Epidermal melanocyte (primary cell): ENCODE measurements around the gene SF3A2.

Experiments
- DNase-seq: peaks from one replicate; pipeline ENCODE4 v3.0.0; 2011; ENCODE audit warnings: low spot score; ENCODE audit not compliant: insufficient read length

Gene SF3A2

GRCh38 chr19:2226051-2226839 lies 10.4 kb upstream of the SF3A2 start:
- no peak for DNase-seq

- DNase-seq = no peak
Observed at GRCh38 chr19:2226840-2227360, 9.7 kb upstream of the SF3A2 start.

DNA sequence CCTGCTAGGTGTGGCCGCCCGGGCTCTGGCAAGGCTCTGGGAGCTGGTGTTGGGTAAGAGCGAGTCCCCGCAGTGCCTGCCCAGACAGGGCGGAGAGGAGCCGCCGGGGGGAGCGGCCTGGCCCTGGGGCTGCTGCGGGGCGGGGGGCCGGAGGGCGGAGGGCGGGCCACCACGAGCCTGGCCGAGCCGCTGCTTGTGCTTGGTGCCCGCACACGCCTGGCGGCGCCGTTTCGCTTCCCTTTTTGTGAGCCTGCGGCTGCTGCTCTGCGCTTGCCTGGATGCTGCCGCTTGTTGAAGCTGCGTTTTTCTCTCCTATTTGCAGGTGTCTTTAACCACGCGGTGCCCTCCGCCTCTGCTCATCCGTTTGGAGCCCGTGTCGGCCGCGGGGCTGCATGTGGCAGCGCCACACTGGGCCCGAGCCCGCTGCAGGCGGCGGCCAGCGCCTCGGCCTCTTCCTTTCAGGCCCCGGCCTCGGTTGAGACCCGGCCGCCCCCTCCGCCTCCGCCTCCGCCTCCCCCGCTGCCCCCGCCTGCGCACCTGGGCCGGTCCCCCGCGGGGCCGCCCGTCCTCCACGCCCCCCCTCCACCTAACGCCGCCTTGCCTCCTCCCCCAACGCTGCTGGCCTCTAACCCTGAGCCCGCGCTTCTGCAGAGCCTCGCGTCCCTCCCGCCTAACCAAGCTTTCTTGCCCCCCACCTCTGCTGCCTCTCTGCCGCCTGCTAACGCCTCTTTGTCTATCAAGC lies 9.0 kb upstream of the SF3A2 start:
- DNase-seq = no peak

DNA sequence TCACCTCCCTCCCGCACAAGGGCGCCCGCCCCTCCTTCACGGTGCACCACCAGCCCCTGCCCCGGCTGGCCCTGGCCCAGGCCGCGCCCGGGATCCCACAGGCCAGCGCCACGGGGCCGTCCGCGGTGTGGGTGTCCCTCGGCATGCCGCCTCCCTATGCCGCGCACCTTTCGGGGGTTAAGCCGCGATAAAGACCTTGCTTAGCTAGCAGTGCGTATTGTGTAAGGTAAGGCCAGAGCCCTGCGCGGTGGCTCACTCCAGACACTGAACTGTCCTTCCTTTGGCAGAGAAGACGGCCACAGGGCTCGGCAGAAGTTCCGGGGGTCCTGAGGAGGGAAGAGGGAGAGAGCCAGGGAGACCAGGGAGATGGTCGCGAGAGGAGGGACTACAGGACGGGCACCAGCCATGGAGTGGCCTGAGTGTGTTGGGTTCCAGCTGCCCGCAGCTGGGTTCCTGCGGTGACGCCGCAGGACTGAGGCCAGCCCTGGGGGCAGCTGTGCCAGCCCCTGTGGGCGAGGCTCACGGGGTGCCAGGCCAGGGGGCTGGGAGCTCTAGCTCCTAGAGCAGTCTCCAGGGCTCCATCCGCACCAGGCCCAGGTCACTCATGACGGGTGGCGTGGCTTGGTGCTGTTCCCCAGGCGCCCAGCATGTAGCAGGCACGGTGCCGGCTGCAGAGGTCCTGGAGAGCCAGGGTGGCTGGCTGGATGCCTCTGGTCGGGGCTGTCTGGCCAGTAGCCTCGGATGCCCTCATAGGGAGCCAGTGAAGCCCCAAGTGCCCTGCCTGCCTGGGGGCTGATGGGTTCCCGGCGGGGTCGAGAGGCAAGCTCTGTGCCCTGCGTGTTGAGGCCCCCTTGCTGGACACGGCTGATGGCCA lies 8.2 kb upstream of the SF3A2 start:
- no peak for DNase-seq

DNA sequence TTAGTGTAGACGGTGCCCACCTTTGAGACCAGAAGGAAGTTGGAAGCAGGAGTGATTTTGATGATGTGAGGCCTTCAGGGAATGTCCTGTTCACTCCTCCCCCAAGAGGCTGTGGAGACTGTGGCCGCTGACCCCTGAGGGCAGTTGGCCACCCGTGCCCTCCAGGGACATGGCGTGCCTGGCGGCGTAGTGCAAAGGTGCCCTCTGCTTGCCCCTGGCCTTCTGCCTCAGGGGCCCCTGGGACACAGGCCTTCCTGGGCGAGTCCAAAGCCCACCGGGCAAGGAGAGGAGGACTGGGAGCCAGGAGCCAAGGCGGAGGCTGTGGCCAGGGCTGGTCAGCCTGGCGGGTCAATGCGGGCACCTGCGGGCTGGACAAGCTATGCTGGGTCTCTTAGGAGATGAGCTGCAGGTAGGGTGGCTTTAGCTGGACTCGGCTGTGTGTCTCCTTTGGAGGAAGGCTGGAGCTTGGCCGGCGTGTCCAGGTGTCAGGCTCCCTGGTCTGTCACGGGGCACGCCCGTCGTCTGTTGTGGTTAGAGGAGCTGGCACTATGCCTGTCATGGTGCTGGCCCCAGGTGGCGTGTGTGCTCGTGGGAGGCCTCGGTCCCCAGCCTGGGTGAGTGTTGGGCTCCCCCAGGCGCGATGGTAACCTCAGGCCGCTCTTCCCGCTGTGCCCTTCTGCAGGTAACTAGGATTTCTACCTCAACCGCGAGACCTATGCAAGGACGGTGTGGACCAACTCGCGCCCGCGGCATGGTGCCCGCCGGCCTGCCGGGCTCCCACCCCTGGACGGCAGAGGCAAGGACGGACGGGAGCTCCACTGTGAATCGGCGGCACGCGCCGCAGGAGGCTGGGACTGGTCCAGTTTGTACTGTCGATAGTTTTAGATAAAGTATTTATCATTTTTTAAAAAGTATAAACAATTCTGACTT lies 7.3 kb upstream of the SF3A2 start:
- no peak for DNase-seq

DNA sequence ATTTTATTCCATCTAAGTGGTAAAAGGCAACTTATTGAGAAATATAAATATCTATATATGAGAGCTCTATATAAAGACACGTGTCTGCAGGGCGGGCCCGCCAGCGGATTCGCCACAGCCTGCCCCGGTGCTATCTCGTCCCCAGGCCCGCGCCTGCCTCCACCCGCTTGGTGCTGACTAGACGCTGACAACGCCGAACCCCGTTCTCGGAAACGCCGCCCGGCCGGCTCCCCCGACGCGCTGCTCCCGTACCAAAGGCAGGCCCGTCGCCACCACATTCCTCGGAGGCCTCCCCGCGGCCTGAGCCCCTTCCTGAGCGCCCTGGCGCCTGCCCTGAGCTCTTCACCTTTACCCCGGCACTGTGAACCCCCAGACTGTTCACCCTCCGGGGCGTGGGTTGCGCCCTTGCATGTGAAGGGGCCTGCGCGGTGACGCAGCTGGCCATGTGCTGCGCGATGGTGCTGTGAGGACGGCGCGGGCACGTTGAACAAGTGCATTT lies 6.5 kb upstream of the SF3A2 start:
- no peak for DNase-seq

DNA sequence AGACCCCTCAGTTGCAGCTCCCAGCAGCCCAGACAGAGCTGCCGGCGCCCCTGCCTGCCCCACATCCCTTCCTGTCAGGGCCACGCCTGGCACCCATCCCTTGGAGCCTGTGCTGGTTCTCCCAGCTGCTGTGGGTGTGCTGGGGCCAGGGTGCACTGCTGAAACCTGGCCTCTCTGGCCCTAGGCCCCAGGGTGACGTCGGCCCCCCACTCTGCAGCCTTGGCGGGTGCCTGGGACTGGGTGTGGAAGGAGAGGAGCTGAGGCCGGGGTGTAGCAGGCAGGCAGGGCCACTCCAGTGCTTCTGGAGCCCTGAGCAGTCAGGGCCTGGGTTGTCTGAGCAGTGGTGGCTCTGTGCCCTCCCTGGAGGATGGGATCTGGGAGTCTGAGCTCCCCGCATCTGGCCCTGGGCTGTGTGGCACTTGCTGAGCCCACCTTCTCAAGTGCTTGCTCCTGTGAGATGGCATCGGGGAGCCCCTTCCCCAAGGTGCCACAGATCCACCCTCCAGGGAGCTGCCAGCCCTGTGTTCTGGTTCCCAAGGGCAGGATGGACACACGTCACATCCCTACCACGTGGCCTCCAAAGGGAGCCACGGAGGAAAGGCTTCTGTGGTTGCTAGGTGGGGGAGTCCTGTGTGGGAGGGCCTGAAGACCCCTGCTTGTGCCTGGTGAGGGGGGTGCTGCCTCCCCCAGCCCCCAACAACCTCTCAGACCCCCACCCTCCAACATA lies 5.7 kb upstream of the SF3A2 start:
- no peak for DNase-seq

DNA sequence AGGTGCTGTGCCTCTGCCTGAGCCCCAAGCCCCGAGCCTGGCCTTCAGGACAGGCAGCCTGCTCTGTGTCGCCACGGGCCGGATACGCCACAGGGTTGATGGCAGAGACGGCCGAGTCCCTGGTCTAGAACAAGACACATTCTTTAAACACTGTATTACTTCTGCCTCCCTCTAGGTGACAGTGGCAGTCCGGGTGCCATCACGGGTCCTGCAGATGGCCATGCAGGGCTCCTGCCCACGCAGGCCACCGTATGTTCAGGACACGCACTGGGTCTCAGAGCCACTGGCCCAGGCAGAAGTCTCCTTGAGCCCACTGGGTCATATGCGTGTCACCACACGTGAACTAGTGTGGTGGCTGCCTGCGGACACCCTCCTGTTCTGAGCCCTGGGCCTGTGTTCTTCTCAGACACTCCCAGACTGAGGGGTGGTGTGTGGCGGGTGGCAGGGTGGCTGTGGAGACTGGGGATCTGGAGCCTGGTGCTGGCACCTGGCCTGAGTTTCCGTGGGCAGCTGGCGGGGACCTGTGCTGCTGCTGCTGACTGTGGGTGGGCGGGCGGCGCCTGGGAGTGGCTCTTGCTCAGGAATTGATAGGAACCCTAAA lies 4.9 kb upstream of the SF3A2 start:
- no peak for DNase-seq

DNA sequence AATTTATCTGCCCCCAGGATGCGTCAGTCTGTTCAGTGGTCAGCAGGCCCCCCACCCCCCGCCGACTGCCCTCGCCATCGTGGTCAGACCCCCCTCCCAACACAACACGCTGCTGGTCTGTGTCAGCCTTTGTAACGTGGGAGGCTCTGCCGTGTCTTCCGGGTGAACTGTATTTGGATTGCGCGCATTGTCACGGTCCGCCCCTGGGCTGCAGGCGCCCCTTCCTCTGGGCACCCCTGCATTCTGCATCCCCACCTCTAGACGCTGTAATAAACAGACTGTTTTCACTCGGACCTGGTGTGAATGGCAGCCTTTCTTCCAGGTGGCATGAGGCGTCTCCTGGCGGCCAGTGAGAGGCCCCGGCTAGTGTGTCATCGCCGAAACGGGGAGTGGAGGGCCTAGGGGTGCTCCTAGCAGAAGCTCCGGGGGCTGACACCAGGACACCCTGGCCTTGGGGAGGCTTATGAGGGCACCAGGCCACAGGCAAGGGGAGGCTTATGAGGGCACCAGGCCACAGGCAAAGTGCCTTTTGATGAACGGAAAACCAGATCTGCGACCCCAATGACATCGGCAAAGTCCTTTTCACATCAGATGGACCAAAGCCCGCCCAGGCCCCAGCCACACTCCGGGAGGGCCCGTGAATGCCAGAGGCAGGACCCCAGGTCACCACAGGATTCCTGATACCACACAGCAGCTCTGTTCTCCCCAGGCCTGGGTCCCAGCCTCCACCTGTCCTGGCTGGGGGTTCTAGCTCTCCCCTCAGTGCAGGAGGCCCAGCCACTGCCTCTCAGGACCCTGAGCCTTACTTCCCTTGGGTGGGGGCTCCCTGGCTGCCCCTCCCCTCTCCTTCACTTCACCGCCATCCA lies 4.1 kb upstream of the SF3A2 start:
- DNase-seq = no peak

GRCh38 chr19:2233601-2234280 lies 2.9 kb upstream of the SF3A2 start:
- DNase-seq = no peak

GRCh38 chr19:2234996-2235380 lies 1.6 kb upstream of the SF3A2 start:
- DNase-seq = no peak

DNA sequence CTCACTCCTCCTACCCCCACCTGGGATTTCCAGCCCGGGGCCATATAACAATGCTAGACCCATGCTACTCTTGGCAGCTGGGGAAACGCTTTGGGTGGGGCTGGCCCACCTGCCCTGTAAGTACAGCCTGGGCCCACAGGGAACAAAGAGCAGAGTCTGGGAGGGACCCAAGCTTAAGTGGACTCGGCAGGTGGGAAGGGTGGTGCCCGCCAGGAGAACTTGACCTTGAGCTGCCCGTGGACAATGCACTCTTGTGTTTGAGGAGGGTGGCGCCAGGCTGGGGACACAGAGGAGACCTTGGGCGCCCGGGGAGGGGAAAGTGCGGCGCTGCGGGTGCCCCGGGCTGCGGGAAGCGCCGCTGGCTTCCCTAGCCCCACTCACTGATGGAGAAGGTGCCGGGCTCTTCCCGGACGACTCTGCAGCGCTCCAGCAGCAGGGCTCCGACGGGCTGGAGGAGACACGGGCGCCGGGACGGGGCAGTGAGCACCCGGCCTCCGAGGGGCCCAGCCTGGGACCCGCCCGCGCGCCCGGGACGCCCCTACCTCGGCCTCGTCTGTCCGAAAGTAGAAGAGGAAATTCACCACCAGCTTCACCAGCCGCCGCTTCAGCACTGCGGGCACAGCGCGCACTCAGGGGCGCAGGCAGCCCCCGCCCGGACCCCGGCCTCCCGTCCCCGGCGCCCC lies 1.1 kb upstream of the SF3A2 start:
- no peak for DNase-seq

GRCh38 chr19:2236064-2236313 lies 635 bp upstream of the SF3A2 start:
- no peak for DNase-seq

GRCh38 chr19:2237051-2237868 lies 636 bp downstream of the SF3A2 start:
- no peak for DNase-seq

DNA sequence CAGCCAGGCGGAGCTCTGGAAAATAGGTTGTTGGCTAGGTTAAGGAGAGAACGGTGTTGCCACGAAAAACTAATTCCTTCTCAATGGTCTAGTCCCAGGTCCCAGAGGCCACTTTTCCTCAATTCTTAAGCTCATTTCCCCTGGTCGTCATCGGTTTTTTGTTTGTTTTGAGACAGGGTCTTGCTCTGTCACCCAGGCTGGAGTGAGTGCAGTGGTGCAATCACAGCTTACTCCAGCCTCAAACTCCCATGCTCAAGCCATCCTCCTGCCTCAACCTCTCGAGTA lies 1.2 kb downstream of the SF3A2 start:
- no peak for DNase-seq

GRCh38 chr19:2239173-2239572 lies 2.5 kb downstream of the SF3A2 start:
- DNase-seq = no peak
